COLO829 (cell line): Measurements from ENCODE around the gene ZFTA.
A peak's percentile ranks its signal among the peaks of the same experiment; 100 is the strongest.
"Not testable (repeated sequence)": the region's sequence is repeated elsewhere in the genome, so short reads cannot be mapped to it uniquely, and the experiment has no call there.

Experiments
- DNase-seq: peaks from one replicate; pipeline ENCODE4 v3.0.0; 2012; ENCODE audit warnings: low spot score

ZFTA gene

GRCh38 chr11:63768237-63769041 lies at the start of gene ZFTA:
Gene ZFTA (minus strand): TSS chr11:63768775. CDS start chr11:63768622, 153 bp downstream.
- DNase-seq, result no peak

- DNase-seq, result no peak
Measured at GRCh38 chr11:63817758-63818498, 49.4 kb upstream of the ZFTA start.

- no peak for DNase-seq
Measured at GRCh38 chr11:63816732-63817131, 48.2 kb upstream of the ZFTA start.

- DNase-seq, result no peak
Measured at GRCh38 chr11:63816166-63816565, 47.6 kb upstream of the ZFTA start.

GRCh38 chr11:63814383-63814736 lies 45.8 kb upstream of the ZFTA start:
- DNase-seq, result no peak

- DNase-seq, result no peak
Measured at GRCh38 chr11:63813563-63814382, 45.2 kb upstream of the ZFTA start.

- DNase-seq, result peak; percentile 61
Measured at GRCh38 chr11:63813035-63813562, 44.5 kb upstream of the ZFTA start, which contains the start of gene SPINDOC. Gene SPINDOC (plus strand): TSS chr11:63813456. CDS start chr11:63813687, 231 bp downstream.

- DNase-seq, result no peak
Measured at GRCh38 chr11:63811522-63811921, 42.9 kb upstream of the ZFTA start.

GRCh38 chr11:63810383-63810782 lies 41.8 kb upstream of the ZFTA start:
- not testable (repeated sequence) for DNase-seq

- DNase-seq, result no peak
Measured at GRCh38 chr11:63805844-63806415, 37.4 kb upstream of the ZFTA start.

- no peak for DNase-seq
Measured at GRCh38 chr11:63804259-63804658, 35.7 kb upstream of the ZFTA start.

- DNase-seq, result no peak
Measured at GRCh38 chr11:63802637-63803414, 34.3 kb upstream of the ZFTA start.

- DNase-seq, result no peak
Measured at GRCh38 chr11:63800921-63801320, 32.3 kb upstream of the ZFTA start.

- no peak for DNase-seq
Measured at GRCh38 chr11:63795066-63795465, 26.5 kb upstream of the ZFTA start.

GRCh38 chr11:63793161-63793560 lies 24.6 kb upstream of the ZFTA start:
- DNase-seq, result no peak

- DNase-seq, result no peak
Measured at GRCh38 chr11:63791495-63792167, 23.1 kb upstream of the ZFTA start.

- DNase-seq, result no peak
Measured at GRCh38 chr11:63785823-63786222, 17.2 kb upstream of the ZFTA start.

- DNase-seq, result no peak
Measured at GRCh38 chr11:63783925-63784592, 15.5 kb upstream of the ZFTA start.

GRCh38 chr11:63782749-63783148 lies 14.2 kb upstream of the ZFTA start:
- no peak for DNase-seq

- DNase-seq, result no peak
Measured at GRCh38 chr11:63779039-63779438, 10.5 kb upstream of the ZFTA start.
